Measurements from ENCODE around the gene PLCD1.

- TF ChIP-seq CTCF (IDR thresholded peaks at IDR 0.05) (no peak), POLR2A (IDR thresholded peaks at IDR 0.05) (no peak)
These were observed 651 bp downstream of the PLCD1 start for GRCh38 chr3:38028621-38029361.

Data from uterus (tissue), 2 donors.